KOPT-K1 (cell line): ENCODE results near the gene PPFIBP1.
"Not testable (repeated sequence)": the region's sequence is repeated elsewhere in the genome, so short reads cannot be mapped to it uniquely, and the experiment has no call there.

Experiments used
- H3K27ac ChIP-seq: fragments of 200-600 bp; sonication (generic); 2 replicates; pipeline ENCODE4 v1.5.1; 2016; ENCODE audit warnings: antibody characterized with exemption, mild to moderate bottlenecking, low read depth, low read length; ENCODE audit not compliant: poor library complexity, severe bottlenecking
- H3K36me3 ChIP-seq: fragments of 200-600 bp; sonication (generic); 2 replicates; pipeline ENCODE4 v1.5.1; 2017; ENCODE audit warnings: antibody characterized with exemption, mild to moderate bottlenecking, low read length, moderate library complexity; ENCODE audit not compliant: insufficient read depth
- H3K9me3 ChIP-seq: fragments of 200-600 bp; sonication (generic); 2 replicates; pipeline ENCODE4 v1.5.1; 2017; ENCODE audit warnings: antibody characterized with exemption, low read length, mild to moderate bottlenecking; ENCODE audit not compliant: insufficient read depth, poor library complexity, severe bottlenecking

Gene PPFIBP1

DNA sequence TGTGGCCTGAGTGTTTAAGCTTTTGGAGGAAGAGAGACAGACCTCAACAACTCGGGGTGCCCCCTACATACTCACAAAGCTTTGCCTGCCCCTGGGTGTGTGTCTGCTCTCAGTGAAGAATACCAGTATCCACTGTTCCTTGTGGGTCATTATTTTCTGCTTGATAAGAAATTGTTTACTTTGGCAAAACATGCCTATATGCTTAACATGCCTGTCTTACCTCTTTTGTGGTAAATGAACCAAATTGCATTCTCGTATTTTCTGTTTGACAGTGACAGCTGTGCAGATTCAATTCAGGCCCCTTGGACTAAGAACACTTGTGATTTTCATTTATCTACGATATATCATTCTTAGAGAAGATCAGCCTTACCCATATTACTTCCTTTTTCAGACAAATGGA, 121.7 kb downstream of the PPFIBP1 start:
- Histone ChIP-seq H3K36me3 (no peaks in the 10 kb centered on the region), H3K9me3 (no peaks in the 10 kb centered on the region), H3K27ac (no peak overlapping the region)

DNA sequence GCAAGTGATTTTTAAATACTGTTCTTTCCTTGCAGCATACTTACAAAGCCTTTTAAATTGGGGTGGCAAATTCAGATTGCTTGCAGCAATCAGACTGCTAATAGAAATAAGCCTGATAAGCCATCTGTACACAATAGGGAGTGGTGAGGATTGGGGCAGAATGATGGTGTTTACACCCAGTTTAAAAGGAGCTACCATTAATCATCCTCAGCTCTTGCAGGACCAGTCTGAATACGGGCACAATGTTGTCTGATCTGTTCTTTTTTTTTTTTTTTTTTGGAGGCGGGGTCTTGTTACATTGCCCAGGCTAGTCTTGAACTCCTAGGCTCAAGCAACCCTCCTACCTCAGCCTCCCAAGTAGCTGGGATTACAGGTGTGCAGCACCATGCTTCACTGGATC, 122.1 kb downstream of the PPFIBP1 start:
- no peaks in the 10 kb centered on the region for H3K36me3 ChIP-seq
- no peaks in the 10 kb centered on the region for H3K9me3 ChIP-seq

DNA sequence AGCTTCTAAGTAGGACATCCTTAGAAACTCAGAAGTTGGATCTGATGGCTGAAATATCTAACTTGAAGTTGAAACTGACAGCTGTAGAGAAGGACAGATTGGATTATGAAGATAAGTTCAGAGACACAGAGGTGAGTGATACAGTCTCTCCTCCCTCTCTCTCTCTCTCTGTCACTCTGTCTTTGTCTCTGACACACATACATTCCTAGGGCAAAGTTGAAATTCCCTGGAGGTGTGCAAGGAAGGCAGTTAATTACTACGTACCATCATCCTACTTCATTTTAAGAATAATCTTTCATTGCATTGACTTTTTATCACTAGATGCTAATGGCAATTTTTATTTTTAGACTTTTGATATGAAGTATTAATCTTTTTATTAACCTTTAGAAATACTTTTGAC, 126.0 kb downstream of the PPFIBP1 start:
- H3K36me3 ChIP-seq: no peaks in the 10 kb centered on the region
- H3K9me3 ChIP-seq: no peaks in the 10 kb centered on the region
- no peak overlapping the region for H3K27ac ChIP-seq

More for the DNA sequence above, 122.1 kb downstream of the PPFIBP1 start:
- no peak overlapping the region for H3K27ac ChIP-seq

DNA sequence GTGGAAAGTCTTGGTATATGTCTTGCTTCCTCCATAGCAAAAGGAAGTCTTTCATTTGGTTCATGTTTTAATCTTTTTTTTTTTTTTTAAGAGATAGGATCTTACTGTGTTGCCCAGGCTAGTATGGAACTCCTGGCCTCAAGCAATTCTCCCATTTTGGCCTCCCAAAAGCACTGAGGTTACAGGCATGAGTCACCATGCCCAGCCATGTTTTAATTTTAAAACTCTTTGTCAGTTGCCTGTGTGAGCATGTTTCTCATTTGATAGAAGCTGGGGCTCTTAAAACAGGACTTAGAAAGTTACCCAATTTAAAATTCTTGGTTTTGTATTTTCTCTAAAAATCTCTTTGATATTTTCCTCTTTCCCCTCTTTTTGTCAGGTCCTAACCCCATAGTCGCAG, 127.2 kb downstream of the PPFIBP1 start:
- H3K27ac ChIP-seq: no peak overlapping the region
- no peaks in the 10 kb centered on the region for H3K36me3 ChIP-seq
- H3K9me3 ChIP-seq: no peaks in the 10 kb centered on the region

DNA sequence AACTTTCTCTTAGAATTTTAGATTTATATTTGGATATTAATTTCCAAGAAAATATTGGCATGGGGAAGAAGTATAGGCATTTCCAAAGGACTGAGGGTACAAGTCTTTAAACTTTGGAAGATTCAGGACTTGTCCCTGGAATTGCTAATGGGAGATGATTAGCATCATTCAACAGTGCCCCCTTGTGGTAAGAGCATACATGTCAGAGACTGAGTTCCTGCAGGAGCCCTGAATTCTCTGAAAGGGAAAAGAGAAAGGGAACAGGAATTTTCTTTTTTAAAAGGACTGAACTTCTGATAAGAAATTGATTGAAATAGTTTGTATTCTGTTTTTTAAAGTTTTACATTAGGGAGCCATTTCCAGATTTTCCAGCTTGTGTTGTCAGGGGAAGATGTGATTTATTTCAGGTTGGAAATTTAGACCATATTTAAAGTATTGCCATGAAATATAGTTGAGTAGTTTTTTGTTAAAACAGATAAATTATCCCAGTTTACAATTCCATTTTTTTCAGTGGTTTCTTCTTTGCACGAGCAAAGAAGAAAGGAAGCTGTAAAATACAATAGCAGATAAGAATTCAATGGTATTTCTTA, 128.3 kb downstream of the PPFIBP1 start:
- no peaks in the 10 kb centered on the region for H3K9me3 ChIP-seq
- H3K27ac ChIP-seq: no peak overlapping the region
- H3K36me3 ChIP-seq: no peaks in the 10 kb centered on the region

DNA sequence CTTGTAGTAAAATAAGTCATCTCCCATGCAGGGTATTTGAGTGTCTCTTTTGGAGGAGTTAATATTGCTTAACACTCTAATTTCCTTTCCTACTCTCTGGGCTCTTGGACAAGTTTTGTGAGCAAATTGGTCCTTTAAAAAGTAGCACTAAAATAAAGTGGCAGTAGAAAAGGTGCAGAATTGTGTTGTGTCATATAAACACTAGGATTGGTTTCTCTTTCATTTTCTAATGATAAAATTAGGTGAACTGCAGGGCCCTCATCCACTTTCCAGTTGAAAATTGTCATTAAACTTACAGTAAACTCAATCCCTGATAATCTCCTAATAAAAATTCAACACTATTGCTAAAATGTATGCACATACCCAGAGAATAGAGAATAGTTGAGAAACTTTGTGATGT, 129.7 kb downstream of the PPFIBP1 start:
- Histone ChIP-seq H3K36me3 (no peaks in the 10 kb centered on the region), H3K27ac (no peak overlapping the region), H3K9me3 (no peaks in the 10 kb centered on the region)

DNA sequence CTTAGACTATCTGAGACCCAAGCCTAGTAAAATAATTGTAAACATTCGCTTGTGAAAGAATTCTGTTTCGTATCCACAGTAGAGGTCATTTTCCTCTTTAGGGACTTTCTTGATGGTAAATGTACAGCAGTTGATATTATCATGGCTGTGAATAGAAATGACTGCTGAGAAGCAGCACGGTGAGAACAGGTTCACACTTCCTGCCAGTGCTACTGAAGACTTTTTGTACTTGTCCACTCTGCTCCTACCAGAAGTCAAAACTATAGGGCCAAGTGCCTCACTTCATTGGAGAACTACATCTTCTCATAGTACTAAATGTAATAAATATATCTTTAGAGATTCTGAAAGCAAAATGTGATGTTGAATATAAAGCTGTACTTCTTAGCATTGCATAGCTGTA, 131.5 kb downstream of the PPFIBP1 start:
- not testable (repeated sequence) for H3K27ac ChIP-seq, H3K36me3 ChIP-seq, H3K9me3 ChIP-seq

DNA sequence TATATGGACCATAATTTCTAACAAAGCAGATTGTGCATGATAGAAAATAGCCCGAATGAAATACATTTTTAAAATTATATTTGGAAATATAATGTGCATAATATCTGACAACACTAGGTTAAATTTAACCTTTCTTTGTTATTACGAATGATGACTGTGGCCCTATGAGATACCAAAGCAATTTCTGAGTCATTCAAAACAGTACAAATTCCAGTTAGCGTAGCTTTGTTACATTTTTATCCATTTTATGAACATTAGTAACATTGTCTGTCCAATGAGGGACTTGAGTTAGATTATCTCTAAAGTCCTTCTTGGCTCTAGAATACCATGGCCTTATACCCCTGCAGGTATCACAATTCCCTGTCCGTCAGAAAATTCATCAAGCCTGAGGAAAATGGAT, 133.3 kb downstream of the PPFIBP1 start:
- Histone ChIP-seq H3K9me3 (no peaks in the 10 kb centered on the region), H3K36me3 (no peaks in the 10 kb centered on the region), H3K27ac (no peak overlapping the region)

DNA sequence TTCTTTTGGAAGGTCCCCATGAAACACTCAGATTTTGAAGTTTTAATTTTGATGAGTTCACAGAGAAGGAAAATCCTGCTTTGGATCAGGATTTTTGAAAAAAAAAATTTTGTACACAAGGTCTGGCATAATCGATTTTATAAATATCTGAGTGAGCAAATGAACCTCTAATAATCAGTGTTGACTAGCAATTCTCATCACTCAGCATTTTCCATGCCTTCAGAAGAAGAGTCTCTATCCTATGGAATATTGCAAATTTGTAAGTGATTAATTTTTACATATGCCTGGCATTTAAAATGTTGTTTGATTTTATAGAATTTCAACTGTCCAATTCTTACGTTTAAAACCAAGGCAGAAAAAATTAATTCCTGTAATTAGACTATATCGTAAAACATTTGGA, 141.7 kb downstream of the PPFIBP1 start:
- Histone ChIP-seq H3K9me3 (no peaks in the 10 kb centered on the region), H3K36me3 (0 out of 2 replicates have a peak, but pooled peaks cover 4% of the 10 kb centered on the region), H3K27ac (no peak overlapping the region)

DNA sequence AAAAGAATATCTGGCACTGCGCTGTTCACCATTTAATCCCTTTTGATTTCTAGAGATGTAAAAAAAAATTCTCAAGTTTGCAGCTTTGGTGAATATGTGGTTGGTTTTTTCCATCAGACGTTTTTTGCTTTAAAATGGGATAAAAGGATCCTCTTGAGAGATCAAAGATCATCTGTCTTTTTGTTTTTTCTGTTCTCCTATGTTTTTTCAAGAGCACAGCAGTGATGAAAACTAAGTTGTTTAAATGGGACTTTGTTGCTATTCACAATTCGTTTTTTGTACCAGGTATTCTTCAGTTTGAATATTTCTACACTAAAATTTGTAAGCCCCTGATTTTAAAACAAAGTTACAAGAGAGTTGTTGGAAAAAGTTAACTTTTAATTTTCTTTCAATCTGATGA, 142.5 kb downstream of the PPFIBP1 start:
- H3K9me3 ChIP-seq: no peaks in the 10 kb centered on the region
- no peak overlapping the region for H3K27ac ChIP-seq
- H3K36me3 ChIP-seq: 0 out of 2 replicates have a peak, but pooled peaks cover 4% of the 10 kb centered on the region

DNA sequence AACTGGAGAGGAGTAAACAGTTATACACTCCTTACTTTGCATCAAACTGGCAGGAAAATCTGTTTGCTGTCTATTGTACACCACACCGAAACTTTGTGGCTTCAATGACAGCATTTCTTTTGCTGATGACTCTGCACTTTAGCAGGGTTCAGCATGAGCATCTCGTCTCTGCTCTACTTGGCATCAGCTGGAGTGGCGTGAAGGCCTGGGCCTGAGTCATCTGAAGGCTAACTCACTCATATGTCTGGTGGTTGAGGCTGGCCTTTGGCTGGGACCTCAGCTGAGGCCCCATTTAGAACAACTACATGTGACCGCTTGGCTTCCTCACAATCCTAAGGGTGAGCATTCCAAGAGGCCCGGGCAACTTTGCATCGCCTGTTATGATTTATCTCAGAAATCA, 143.5 kb downstream of the PPFIBP1 start:
- H3K36me3 ChIP-seq: 0 out of 2 replicates have a peak, but pooled peaks cover 4% of the 10 kb centered on the region
- H3K9me3 ChIP-seq: no peaks in the 10 kb centered on the region
- H3K27ac ChIP-seq: no peak overlapping the region

DNA sequence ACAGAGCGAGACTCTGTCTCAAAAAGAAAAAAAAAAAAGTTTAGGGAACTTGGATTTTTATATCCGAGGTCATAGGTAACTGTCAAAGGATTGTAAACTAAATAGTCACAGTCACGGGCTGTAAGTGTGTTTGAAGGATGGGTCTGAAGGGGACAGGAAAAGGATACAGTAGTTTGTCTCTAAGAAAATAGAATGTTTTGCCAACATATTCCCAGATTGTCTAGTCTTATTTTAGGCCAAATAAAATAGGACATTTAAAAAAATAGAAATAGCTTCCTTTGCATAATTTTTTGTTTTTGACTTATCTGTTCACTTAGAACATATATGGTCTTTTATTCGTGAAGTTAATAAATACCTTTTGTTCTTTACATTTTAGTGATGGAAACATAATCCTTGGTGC, 148.0 kb downstream of the PPFIBP1 start:
- H3K36me3 ChIP-seq: 0 out of 2 replicates have a peak, but pooled peaks cover 4% of the 10 kb centered on the region
- no peak overlapping the region for H3K27ac ChIP-seq
- H3K9me3 ChIP-seq: no peaks in the 10 kb centered on the region

DNA sequence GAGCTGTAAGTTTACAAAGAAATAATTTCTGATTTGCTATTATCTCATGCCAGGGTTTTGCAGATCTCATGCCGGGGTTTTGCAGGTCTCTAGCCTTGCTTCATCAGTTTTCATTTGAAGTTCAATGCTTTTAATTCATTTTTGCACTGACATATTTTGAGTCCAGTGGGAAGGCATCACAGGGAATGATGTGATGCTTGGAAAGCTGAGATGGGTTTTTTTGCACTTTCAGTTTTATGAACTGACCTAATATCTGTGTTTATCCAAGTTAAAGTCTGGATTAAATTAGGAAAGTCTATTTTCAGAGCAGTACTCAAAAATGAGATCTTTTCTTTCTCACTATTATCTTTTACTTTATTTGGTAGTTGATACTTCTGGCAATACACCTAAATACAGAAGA, 148.6 kb downstream of the PPFIBP1 start:
- Histone ChIP-seq H3K27ac (no peak overlapping the region), H3K9me3 (no peaks in the 10 kb centered on the region), H3K36me3 (0 out of 2 replicates have a peak, but pooled peaks cover 1% of the 10 kb centered on the region)

DNA sequence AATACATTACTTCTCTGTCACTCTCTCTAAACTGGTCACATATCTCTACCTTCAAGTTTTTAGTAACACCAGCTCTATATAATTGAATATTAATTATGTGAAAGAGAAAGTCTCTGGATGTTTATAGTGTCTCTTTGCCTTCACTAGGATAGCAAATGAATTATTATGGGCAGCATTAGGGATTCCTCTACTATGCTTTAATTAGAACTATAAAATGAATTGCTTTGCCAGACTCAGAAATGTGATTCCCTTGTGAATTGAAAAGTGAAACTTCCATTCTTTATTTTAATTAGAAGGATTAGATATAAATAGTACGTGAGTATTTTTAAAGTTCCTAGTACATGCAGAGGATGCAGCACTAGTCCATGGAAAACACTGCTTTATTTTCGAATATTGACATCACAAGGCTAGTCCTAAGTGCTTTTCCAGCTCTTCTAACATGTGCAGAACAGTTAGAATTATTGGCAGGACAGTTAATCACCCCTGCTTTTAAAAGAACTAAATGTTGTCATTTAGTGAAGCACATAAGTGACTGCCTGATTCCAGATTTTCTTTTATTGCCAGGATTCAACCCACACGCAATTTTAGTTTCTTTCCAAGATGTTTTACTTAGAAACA, 149.2 kb downstream of the PPFIBP1 start:
- Histone ChIP-seq H3K36me3 (no peaks in the 10 kb centered on the region), H3K9me3 (no peaks in the 10 kb centered on the region), H3K27ac (no peak overlapping the region)

DNA sequence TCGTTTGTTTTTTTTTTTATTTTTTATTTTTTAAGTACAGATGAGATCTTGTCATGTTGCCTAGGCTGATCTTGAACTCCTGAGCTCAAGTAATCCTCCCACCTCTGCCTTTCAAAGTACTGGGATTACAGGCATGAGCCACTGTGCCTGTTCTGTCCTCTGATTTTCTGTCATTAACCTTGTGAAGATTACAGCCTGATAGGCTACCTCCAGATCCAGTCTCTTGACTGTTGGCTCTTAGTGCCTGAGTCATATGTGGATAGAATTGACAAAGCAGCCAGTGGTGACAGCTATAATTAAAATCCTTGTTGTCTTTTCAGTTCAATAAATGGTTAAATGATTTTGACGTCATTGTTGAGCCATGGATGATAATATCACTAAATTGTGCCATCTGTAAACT, 151.0 kb downstream of the PPFIBP1 start:
- Histone ChIP-seq H3K27ac (no peak overlapping the region), H3K36me3 (no peaks in the 10 kb centered on the region; the same call in 1 of the 2 replicates), H3K9me3 (no peaks in the 10 kb centered on the region)

DNA sequence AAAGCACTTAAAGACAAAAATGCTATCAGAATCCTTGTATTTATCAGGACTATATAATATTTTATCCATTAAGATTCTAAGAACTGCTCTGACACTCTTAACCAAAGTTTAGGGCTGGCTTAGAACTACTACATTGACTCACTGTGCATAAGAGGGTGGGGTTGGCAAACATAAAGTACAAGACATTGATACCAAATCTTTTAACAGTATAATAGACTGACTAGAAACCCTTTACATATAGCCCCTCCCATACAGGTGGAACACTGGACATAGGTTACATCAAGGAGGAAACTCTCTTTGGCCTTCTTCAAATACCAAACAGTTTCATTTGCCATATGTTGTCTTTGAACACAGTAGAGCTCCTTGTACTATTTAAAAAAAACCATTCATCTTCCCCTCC, 156.6 kb downstream of the PPFIBP1 start:
- H3K36me3 ChIP-seq: peaks cover 4% of the 10 kb centered on the region; the same call in 1 of the 2 replicates
- no peak overlapping the region for H3K27ac ChIP-seq
- H3K9me3 ChIP-seq: no peaks in the 10 kb centered on the region
